Activated CD4-positive, alpha-beta T cell treated with anti-CD3 and anti-CD28 coated beads, Interleukin-10, Interleukin-2, amounts not matched to agents 100 ng/mL and 50 ng/mL, durations not matched to agents 16 hours and 8 hours (primary cell): ENCODE data around the gene FUT6.

ENCODE experiments used
- DNase-seq: peaks from one replicate; pipeline ENCODE4 v3.0.0-alpha.2; 2020

The FUT6 gene

GRCh38 chr19:5804516-5805461 is 34.7 kb downstream of the FUT6 start, which contains the start of gene NRTN:
Gene NRTN, plus strand, starts transcription at chr19:5805067. Its CDS starts 19,099 bp downstream, at chr19:5824166.
- peak; percentile 49 for DNase-seq

- DNase-seq: peak; percentile 97
Measured at GRCh38 chr19:5803752-5804515, 35.6 kb downstream of the FUT6 start.

GRCh38 chr19:5803441-5803751 is 36.1 kb downstream of the FUT6 start:
- DNase-seq: no peak

GRCh38 chr19:5801796-5802619 is 37.5 kb downstream of the FUT6 start:
- DNase-seq: no peak

- DNase-seq: no peak
Measured at GRCh38 chr19:5800361-5801270, 38.9 kb downstream of the FUT6 start.

- DNase-seq: no peak
Measured at GRCh38 chr19:5799247-5800241, 40.0 kb downstream of the FUT6 start.

GRCh38 chr19:5798244-5798643 is 41.3 kb downstream of the FUT6 start:
- DNase-seq: no peak

GRCh38 chr19:5795382-5795919 is 44.1 kb downstream of the FUT6 start:
- DNase-seq: no peak

- DNase-seq: no peak
Measured at GRCh38 chr19:5793188-5793587, 46.3 kb downstream of the FUT6 start.

- DNase-seq: no peak
Measured at GRCh38 chr19:5792224-5792623, 47.3 kb downstream of the FUT6 start.

- peak; percentile 98 for DNase-seq
Measured at GRCh38 chr19:5790559-5791520, 48.7 kb downstream of the FUT6 start, which contains the start of gene DUS3L. Gene DUS3L, minus strand, starts transcription at chr19:5791163. Its CDS starts 22 bp downstream, at chr19:5791141.

- DNase-seq: no peak
Measured at GRCh38 chr19:5789886-5790558, 49.5 kb downstream of the FUT6 start.

GRCh38 chr19:5789351-5789761 is 50.1 kb downstream of the FUT6 start:
- DNase-seq: no peak

- DNase-seq: no peak
Measured at GRCh38 chr19:5788422-5788821, 51.1 kb downstream of the FUT6 start.

GRCh38 chr19:5787409-5788182 is 51.9 kb downstream of the FUT6 start:
- DNase-seq: no peak

GRCh38 chr19:5786593-5787408 is 52.7 kb downstream of the FUT6 start:
- DNase-seq: no peak

- no peak for DNase-seq
Measured at GRCh38 chr19:5785423-5785822, 54.1 kb downstream of the FUT6 start.
